NCI-H187 treated with DMSO at 0.1 percent for 48 hours (cell line): ENCODE measurements around the gene TEKT5.
"Not testable (repeated sequence)": the region's sequence is repeated elsewhere in the genome, so short reads cannot be mapped to it uniquely, and the experiment has no call there.

Experiments
- DNase-seq: peaks from one replicate; lab custom pipeline; 2025; lab: John Stamatoyannopoulos, UW

Gene TEKT5

DNA sequence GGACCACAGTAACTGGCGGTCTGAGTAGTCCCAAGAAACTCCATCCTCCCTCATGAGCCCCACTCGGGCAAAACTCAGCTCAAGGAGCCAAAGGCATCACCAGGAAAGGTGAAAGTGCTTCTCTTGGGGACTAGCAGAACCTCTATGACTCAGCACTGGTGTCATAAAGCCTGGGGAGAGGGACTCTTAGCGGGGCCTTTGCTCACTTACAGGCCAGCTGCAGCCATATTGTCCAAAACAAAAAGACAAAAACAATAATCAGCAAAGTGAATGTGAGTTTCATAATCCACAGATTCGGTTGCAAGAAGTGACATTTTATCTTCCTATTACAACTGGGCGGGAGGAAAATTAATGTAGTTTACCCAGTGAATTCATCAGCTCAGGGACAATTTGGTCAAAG lies at the start of gene TEKT5:
Gene TEKT5, minus strand, starts transcription at position 101 of the 400 bp plus-strand sequence. Its CDS starts 57 bp downstream, at position 44.
- no peak for DNase-seq

DNA sequence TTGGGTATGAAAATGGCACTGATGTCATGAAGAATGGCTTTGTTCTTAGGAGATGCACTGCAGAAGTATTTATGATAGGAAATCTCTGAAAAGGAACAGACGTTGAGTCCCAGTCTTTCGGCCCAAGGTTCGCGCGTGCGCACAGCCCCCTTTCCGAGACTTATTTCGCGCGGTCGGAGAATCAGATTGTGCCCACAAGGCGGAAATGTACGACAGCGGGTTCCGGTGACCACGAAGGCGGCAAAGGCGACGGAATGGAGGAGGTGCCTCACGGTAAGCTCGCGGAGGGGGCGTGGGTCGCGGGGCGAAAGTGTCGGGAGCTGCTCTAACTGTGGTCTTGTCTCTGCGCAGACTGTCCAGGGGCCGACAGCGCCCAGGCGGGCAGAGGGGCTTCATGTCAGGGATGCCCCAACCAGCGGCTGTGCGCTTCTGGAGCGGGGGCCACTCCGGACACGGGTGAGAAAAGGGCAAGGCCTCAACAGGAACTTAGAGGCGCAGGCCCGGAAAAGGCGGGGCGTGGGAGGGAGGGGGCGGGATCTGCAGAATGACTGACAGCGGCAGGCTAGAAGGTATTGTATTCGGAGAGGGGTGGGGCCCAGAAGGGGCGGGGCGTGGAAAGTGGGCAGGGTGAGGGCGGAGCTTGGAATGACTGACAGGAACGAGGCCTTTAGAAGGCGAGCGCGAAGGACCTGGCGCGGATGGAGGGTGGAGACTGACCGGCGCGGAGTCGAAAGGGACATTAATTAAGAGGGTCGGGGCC lies 49.1 kb upstream of the TEKT5 start, which contains the start of gene NUBP1:
Gene NUBP1, plus strand, starts transcription at position 233 of the 760 bp plus-strand sequence. Its CDS starts 22 bp downstream, at position 255.
- peak; percentile 53 for DNase-seq

DNA sequence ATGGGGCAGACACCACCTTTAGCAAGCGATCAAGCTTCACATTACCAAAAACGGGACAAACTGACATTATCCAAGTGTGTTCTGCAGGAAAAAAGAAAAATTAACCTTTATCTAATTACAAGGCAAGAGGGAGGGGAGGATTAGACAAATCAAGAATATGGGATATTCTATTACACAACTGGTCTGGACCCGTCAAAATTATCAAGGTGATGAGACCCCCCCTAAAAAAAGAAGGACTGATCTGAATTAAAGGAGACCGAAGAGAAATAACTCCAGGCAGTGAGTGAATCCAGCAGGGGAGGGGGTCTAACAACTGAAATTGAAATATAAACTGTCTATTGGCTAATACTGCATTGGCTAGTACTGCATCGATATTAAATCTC lies 48.5 kb upstream of the TEKT5 start:
- no peak for DNase-seq

DNA sequence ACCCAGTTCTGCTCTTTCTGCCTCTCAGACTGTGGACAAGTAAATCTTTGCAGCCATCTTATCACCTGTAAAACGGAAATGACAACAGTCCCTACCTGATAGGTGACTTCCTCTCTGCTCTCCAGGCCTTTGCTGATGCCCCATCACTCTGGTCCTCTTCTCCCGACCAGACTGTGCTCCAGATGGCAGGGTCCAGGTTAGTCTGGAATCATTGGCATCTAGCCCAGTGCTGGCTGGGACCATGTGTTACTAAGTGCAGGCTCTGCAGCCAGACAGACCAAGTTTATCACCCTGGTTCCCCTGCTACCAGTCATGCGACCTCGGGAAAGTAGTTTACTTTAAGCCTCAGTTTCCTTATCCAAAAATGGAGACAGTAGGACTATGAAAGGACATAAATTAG lies 47.1 kb upstream of the TEKT5 start:
- no peak for DNase-seq

DNA sequence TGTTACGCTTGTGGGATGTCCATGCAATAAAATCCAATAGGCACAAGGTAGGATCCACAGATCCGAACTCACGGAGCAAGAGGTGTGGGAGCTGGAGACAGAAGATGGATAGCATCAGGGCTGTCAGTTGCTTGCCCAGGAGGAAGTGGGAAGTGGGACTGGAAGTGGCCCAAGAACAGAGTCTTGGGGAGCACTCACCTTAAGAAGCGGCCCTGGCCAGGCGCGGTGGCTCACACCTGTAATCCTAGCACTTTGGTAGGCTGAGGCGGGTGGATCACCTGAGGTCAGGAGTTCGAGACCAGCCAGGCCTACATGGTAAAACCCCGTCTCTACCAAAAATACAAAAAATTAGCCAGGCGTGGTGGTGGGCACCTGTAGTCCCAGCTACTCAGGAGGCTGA lies 46.5 kb upstream of the TEKT5 start:
- not testable (repeated sequence) for DNase-seq

DNA sequence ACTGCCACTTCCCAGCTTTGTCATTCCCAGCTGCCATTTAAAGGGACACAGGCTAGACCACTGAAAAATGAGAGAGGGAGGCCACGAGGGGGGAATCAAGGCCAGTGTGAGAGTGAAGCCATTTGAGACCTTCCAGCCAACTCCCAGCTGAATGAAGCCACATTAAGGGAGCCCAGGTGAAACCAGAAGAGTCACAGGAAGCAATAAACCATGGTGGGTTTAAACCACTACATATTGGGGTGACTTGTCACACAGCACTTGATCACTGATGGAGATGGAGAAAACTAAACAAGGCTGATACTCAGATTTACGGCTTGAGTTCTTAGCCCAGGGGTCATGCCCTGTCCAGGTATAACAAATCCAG lies 46.1 kb upstream of the TEKT5 start:
- DNase-seq: no peak

DNA sequence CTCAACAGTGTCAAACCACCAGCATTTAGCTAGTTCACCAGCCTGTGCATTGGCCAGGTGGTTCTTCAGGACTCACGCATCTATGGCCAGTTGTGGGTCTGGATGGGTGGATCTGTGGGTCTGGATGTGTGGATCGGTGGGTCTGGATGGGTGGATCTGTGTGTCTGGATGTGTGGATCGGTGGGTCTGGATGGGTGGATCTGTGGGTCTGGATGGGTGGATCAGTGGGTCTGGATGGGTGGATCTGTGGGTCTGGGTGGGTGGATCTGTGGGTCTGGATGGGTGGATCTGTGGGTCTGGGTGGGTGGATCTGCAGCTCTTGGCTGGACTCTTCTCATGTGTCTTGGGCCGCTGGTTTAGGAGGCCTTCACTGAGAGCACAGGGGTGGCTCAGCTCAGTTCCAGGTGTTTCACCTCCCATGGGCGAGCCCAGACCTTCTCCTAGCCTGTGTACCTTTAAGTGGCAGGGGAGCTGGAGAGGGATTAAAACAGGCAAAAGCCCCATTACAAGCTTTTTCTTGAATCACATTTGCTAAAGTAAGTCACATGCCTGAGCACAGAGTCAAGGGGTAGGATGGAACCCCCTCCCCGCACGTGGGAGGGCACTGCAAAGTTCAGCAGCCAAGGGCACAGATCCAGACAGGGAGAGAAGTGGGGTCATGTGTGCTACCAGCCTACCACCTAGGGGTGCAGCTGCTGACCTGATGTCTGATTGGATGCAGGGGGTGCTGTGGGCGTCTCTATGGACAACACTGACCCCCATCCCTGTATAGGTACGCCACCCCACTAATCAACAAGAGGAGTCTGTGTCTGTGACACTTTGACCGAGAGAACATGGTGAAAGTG lies 45.5 kb upstream of the TEKT5 start:
- no peak for DNase-seq

DNA sequence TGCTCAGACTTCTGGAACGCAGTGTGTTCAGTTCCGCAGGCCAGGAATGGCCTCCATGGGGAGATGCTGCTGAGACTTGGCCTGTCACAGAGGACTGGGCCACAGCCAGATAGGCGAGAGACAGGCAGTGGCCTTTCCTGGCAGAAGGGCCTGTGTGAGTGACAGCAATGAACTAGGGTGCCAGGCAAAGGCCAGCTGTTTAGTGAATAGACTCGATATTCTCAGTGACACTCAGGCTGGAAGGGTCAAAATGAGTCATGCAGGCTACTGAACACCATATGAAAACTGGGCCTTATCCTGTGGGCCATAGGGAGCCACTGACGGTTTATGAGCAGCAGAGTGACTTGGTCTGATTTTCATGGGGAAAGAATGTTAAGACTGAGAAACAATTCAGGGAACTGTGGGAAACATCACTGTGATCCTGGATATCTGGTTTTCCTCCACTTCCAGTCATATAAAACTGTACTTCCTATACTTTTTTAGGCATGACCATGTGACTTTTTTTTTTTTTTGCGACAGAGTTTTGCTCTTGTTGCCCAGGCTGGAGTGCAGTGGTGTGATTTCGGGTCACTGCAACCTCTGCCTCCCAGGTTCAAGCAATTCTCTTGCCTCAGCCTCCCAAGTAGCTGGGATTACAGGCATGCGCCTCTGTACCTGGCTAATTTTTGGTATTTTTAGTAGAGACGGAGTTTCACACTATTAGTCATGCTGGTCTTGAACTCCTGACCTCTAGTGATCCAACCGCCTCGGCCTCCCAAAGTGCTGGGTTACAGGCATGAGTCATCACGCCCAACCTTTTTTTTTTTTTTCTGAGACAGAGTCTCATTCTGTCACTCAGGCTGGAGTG lies 43.7 kb upstream of the TEKT5 start:
- DNase-seq: no peak

DNA sequence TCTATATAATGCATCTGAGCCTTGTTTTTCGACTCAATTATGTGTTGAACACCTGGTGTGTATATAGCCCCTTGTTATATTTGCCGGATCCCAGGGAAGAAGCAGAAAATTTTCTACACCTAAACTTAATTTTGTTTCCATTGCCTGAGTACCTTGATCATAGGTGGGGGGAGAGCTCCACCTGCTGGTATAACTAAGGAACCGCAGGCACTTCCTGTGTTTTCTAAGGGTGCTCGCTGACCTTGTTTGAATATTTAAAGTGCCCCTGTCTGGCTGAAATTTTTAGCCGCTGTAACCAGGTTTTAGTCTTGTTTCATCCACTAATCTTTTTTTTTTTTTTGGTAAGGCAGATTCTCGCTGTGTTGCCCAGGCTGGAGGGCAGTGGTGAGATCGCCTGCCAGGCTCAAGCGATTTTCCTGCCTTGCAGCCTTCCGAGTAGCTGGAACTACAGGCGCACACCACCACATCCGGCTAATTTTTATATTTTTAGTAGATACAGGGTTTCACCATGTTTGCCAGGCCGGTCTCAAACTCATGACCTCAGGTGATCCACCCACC lies 42.4 kb upstream of the TEKT5 start:
- peak; percentile 21 for DNase-seq

DNA sequence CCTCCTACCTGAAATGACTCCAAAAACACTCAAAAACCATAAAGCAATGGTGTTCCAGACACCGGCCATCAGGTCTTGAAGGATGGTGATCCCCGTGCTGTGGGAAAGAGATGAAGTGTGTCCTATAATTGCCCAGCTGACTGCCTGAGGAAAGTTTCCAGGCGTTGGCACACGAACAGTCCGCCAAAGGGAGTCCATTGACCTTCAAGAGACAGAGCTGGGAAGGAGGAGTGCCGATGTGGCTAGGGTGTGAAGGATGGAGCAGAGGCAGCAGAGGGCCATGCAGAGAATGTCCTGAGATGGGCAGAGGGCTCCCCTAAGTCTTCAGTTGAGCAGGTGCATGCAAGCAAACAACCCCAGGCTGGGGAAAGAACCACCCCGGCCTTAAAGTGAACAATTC lies 37.1 kb upstream of the TEKT5 start:
- DNase-seq: no peak

DNA sequence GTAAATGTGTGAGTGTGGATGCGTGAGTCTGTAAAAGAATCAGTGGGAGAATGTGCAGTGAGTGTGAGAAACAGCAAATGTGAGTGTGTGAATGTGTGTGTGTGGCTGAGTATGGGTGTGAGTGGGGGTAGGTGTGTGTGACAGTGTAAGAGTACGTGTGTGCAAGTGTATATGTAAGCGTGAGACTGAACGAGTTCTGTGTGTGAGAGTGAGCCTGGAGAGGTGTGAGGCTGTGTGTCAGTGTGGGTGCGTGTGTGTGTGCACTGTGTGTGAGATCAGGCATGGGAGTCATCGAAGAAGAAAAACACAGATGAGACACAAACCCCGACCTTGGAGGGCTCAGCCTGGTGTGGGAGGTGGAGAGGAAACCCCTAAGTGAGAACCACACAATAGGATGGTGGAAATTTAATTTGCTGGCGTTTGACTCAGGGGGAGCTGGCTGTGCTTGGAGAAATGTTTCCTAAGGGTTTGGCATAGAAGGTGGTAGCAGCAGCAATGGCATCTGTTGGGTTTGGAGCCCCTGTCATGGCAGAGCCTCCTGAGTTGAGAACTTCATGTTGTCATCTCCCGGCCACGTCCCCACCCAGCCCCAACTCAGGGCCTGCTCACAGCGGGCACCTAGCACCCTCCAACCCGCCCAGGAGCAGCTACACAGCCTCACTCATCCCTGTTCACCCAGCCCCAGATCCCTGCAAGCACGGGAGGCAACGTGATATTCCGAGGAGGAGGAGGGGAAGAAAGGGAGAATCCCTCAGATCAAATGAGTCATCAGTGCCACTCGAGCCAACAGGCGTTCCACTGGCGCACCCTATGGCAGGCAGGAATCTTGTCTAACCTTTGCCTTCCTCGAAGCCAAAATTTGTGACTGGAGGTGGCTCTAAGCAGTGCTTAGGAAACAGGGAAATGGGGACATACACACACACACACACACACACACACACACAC lies 34.6 kb upstream of the TEKT5 start:
- no peak for DNase-seq

DNA sequence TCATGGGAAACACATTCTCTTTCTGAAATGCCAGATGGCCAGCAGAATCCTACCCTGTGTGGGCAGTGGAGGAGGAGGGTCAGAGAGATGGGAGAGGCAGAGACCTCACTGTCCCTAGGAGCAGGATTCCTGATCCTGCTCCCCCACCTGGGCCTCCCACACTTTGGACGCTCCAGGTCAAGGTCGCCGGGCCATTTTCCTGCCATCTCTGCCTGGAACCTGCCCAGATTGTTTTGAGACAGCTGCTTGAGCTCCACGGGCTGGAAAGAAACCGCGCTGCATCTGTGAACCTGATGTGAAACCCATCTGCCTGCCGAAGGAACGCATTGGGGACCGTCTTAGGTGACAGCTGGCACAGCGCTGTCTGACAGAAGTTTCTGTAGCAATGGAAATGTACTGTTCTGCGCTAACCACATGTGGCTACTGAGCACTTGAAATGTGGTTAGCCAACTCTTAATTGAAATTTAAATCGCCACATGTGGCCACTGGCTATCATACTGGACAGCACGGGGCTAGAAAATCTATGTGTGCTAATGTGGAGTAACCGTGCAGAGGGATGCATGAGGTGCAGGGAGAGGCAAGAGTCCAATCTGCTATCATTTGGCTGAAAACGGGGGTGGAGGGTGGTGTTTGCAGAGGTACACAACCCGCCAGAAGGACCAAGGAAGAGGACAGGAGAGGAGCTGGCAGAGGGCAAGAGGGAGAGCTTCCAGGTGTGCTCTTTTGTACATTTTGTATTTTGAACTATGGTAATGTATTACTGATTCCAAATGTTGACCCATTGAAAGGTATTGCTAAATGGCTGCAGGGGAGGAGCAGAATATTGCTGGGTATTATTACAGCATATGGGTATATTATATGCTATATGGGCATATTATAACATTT lies 33.5 kb upstream of the TEKT5 start:
- no peak for DNase-seq

DNA sequence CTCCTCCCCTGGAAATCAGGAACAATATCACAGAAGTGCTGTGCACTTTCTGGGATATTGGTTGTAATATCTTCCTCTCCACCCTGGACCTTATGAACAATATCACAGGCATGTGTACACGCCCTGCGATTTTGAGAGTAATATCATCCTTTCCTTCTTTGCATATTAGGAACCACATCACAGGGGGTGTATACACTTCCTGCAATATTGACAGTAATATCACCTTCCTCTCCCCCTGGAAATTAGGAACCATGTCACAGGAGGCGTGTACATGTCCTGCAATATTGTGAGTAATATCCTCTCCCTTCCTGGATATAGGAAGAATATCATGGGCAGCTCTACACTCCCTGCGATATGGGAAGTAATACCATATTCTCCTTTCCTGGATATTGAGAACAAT lies 14.2 kb upstream of the TEKT5 start:
- no peak for DNase-seq

DNA sequence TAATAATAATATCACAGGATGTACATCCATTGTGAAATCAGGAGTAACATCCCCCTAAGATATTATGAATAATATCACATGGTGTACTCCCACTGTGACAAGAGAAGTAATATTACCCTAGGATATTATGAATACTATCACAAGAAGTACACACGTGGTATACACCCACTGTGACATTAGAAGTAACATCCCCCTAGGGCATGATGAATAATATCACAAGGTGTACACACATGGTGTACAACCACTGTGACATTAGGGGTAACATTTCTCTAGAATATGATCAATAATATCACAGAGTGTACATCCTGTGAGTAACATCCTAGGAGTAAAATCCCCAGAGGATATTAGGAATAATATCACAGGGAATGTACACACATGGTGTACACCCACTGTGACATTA lies 5.0 kb upstream of the TEKT5 start:
- DNase-seq: no peak

DNA sequence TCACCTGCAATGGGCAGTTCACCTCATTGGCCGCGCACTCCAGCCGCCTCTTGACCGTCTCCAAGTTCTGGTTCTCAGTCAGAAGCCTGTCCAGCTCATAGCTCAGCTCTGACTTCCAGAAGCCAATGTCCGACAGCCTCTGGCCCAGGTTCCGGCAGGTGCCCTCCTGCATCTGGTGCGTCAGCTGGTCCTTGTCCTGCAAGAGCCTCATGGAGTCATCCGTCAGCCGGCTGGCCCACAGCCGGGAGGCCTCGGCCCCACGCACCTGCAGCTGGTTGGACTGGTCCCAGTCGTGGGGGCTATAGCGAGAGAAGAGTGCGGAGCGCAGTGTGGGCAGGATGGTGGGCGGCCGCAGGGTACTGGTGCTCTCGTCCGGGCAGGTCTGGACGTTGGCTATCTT lies 424 bp downstream of the TEKT5 start:
- DNase-seq: no peak

DNA sequence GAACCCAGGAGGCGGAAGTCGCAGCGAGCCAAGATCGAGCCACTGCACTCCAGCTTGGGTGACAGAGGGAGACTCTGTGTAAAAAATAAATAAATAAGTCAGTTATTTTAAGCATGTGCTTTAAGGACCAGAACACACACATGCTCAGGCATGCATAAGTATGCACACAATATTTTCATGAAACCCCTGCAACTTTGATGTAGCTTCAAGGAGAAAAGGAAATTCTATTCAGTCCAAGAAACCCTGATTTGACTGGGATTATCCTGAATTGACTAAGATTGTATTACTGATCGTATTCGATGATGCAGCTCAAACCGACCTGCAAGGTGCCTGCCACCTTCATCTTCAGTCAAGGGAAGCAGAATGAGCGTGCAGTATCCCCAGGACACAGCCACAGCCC lies 841 bp downstream of the TEKT5 start:
- no peak for DNase-seq

DNA sequence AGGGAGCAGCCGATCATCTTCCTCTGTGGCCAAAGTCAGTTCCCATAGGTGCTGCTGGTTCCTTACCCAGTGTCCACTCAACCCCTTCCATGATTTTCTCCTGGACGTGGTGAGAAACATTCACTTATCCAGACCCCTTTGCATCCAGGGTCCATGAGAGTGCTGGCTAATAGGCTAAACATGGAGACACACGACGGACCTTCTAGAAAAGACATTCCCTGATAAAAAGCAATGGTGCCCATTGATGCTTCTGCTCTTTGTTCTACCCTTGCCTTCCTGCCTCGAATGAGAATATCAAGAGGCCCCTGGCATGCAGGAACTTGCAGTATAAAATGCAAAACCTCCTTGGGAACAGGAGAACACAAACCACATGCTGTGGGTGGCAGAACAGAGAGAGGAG lies 2.3 kb downstream of the TEKT5 start:
- no peak for DNase-seq

DNA sequence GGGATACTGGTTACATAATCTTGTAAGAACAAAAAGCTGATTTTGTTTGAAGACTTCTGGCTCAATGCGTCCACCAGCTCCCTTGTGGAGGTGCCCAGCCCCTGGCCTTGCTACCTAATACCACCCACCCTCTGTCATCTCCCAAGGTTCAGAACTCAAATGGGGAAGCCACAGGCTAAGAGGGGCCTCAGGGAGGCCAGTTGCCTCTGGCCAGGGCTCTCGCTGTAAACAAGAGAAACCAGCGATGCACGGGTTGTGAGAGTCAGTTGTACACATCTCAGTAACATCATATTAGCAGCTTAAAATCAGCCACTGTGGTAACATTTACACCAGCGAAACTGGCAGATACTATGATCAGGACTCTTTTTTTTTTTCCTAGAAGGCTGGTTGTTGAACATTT lies 6.0 kb downstream of the TEKT5 start:
- DNase-seq: no peak

DNA sequence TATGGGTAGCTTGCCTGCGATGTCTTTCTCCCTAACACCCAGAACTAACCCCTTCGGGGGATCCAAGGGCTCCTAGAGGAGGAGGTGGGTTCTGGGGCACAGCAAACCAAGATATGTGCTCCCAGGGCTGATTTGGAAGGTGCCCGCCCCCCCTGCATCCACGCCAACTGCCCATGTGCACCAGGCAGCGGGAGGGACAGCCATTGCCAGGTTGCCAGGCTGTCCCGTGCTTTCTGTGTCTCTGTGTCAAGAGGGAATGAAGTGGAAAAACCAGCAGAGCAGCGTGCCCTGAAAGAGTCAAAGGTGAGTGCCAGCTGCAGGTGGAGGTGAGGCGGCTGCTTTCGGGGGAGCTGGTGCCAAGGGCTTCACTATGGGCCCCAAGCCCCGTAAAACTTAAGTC lies 6.4 kb downstream of the TEKT5 start:
- no peak for DNase-seq

DNA sequence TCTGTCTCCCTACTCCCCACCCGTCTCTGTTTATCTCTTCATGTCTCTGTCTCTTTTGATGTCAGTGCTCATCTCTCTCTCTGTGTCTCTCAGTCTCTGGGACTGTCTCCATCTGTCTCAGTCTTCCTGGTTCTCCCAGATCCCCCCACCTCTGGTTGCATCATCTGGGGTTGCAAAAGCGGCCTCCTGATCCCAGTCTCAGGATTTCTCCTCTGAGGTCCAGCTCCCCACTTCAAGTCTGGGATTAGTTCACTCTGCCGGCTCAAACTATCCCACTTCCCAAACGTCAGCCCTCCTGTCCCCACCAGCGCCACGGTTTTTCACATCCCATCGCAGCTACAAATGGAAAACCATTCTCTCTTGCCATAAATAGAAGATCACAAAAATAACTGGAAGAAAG lies 9.0 kb downstream of the TEKT5 start:
- DNase-seq: no peak
